NCI-H2196 treated with DMSO at 0.1 percent for 48 hours (cell line): ENCODE measurements around the gene KIF11.

Experiments used
- DNase-seq: peaks from one replicate; lab custom pipeline; 2025; ENCODE audit not compliant: unreplicated experiment; lab: John Stamatoyannopoulos, UW

The KIF11 gene

DNA sequence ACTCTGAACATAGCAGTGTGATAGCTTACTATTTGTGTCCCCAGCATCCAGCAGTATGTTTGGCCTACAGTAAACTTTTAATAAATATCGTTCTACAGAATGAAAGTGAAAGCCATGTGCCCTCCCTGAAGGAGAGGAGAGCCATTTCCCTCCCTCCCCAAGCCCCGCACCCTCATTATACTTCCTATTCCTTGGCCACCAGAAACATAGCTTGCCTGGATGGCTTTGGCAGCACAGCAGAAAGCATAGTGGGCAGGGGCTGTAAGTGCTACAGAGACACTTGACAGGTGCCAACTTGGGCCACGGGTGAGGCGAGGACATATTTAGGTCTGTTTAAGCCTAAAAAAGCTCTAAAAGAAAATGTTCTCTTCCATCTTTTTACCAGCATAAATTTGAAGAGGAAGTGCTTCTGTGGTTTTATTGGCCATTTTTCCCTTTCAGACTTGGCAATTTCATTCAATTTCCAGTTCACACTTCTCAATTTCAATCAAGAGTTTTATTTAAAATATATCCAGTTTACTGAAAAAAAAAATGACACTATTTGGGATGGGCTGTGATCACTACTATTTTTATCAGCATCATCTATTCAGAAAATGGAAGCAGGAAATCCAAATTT, 109.5 kb downstream of the KIF11 start:
- no peak for DNase-seq
